BLaER1 treated with 17β-estradiol and CSF1 and Interleukin-3, amounts not matched to agents 10 nM and 100 nM (cell line): ENCODE data around the gene CPA3.

ENCODE experiments used
- H3K27ac ChIP-seq, 11 experiments: shearing (Covaris generic); formaldehyde crosslinking; 2 replicates each; pipeline ENCODE4 v1.8.1; 2022
- H3K27me3 ChIP-seq, 11 experiments: shearing (Covaris generic); formaldehyde crosslinking; 2 replicates each; pipeline ENCODE4 v1.8.1; 2022
- H3K36me3 ChIP-seq, 11 experiments: shearing (Covaris generic); formaldehyde crosslinking; 2 replicates each; pipeline ENCODE4 v1.8.1; 2022
- H3K4me1 ChIP-seq, 10 experiments: shearing (Covaris generic); formaldehyde crosslinking; 2 replicates each; pipeline ENCODE4 v1.8.1; 2022
- H3K4me2 ChIP-seq, 11 experiments: shearing (Covaris generic); formaldehyde crosslinking; 2 replicates each; pipeline ENCODE4 v1.8.1; 2022
- H3K4me3 ChIP-seq, 10 experiments: shearing (Covaris generic); formaldehyde crosslinking; 2 replicates each; pipeline ENCODE4 v1.8.1; 2022
- H3K9ac ChIP-seq, 11 experiments: shearing (Covaris generic); formaldehyde crosslinking; 2 replicates each; pipeline ENCODE4 v1.8.1; 2022
- H3K9me3 ChIP-seq, 11 experiments: shearing (Covaris generic); formaldehyde crosslinking; replicated peaks in 1 of 11; 2 replicates each; pipeline ENCODE4 v1.8.1; 2022
- H4K20me1 ChIP-seq, 11 experiments: shearing (Covaris generic); formaldehyde crosslinking; 2 replicates each; pipeline ENCODE4 v1.8.1; 2022
- Cebpa-rat ChIP-seq, 11 experiments: shearing (Covaris generic); IDR thresholded peaks; 2 replicates each; pipeline ENCODE4 v1.8.1; 2022

The CPA3 gene, protein sequence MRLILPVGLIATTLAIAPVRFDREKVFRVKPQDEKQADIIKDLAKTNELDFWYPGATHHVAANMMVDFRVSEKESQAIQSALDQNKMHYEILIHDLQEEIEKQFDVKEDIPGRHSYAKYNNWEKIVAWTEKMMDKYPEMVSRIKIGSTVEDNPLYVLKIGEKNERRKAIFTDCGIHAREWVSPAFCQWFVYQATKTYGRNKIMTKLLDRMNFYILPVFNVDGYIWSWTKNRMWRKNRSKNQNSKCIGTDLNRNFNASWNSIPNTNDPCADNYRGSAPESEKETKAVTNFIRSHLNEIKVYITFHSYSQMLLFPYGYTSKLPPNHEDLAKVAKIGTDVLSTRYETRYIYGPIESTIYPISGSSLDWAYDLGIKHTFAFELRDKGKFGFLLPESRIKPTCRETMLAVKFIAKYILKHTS

DNA sequence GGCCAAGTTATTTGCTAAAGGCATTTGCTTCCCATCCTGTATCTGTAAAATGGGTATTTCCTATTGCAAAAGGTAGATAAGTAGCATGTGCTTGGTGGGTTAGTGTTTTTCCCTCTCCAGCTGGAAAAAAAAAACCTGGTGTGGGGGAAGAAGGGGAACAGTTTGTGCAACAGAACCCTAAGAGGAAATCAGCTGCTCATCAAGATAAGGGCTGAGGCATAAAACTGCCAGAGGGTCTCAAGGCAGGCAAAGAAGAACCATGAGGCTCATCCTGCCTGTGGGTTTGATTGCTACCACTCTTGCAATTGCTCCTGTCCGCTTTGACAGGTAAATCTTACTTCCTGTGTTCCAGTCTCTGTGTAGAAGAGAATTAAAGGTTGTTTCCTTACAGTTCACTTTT, at the start of gene CPA3:
CPA3 (plus strand) TSS at position 248 of the 400 bp plus-strand sequence; CDS start at position 260, 12 bp downstream.
- H3K27ac ChIP-seq = no peak within 1 kb of the TSS
- no peak within 1 kb of the TSS for H3K4me3 ChIP-seq
- H3K9ac ChIP-seq = no peak within 1 kb of the TSS
- no peaks in the 10 kb centered on the region for H4K20me1 ChIP-seq
- H3K4me2 ChIP-seq = no peak within 1 kb of the TSS
- H3K4me1 ChIP-seq = no peaks in the 10 kb centered on the region
- no peak for TF ChIP-seq Cebpa-rat (IDR thresholded peaks at IDR 0.05)
- no peaks in the 10 kb centered on the region for H3K27me3 ChIP-seq
- H3K9me3 ChIP-seq = no peaks in the 10 kb centered on the region
- no peaks in the 10 kb centered on the region for H3K36me3 ChIP-seq

DNA sequence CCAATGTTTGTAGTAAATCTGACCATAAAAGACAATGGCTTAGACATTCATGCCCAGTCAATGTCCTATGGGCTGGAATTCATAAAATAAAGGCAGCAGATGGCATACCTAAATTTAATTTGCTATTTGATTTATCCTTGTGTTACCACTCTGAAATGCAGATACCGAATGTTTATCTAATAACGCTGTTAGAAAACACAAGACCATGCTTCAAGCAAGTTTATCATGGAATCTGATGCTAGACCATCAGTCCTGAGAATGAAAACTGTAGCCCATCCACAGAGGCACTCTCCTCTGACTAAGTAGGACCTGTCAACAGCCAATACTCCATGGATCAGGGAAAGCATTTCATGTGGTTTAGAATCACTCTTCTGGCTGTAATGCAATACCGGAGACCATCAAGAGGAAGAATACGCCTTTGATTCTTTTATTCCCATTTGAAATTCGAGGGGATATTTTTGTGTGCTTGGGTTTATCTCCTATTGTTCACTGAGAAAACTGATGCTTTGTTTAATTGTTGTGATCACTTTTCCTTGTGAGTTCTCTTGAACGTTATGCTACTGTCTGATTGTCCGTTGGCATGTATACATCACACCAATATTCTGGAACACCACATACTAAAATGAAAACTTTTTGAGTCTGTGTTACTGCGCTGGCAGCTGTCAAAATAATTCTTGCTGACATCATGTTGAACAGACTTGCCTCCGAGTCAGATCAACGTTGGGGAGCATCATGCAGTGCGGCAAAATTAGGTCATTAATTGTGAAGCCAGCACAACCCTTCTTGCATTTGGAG, 49.6 kb upstream of the CPA3 start:
- H3K4me2 ChIP-seq = no peak overlapping the region
- H3K27ac ChIP-seq = no peak overlapping the region
- no peaks in the 10 kb centered on the region for H3K36me3 ChIP-seq
- H4K20me1 ChIP-seq = no peaks in the 10 kb centered on the region
- H3K9me3 ChIP-seq = peaks cover 0 to 8% (median 5%) of the 10 kb centered on the region in 11 experiments; a peak in 8 of 22 replicates
- no peak for TF ChIP-seq Cebpa-rat (IDR thresholded peaks at IDR 0.05)
- H3K4me1 ChIP-seq = no peaks in the 10 kb centered on the region
- H3K9ac ChIP-seq = no peak overlapping the region
- no peak overlapping the region for H3K4me3 ChIP-seq
- no peaks in the 10 kb centered on the region for H3K27me3 ChIP-seq

- Histone ChIP-seq H3K27ac (no peak overlapping the region), H3K4me3 (no peak overlapping the region), H4K20me1 (no peaks in the 10 kb centered on the region), H3K9me3 (peaks cover 0 to 5% (median 4%) of the 10 kb centered on the region in 11 experiments; a peak in 8 of 22 replicates), H3K27me3 (no peaks in the 10 kb centered on the region), H3K4me1 (no peaks in the 10 kb centered on the region), H3K36me3 (no peaks in the 10 kb centered on the region), H3K9ac (no peak overlapping the region), H3K4me2 (no peak overlapping the region)
- no peak for TF ChIP-seq Cebpa-rat (IDR thresholded peaks at IDR 0.05)
These were observed 48.7 kb upstream of the CPA3 start for GRCh38 chr3:148816427-148816826.

DNA sequence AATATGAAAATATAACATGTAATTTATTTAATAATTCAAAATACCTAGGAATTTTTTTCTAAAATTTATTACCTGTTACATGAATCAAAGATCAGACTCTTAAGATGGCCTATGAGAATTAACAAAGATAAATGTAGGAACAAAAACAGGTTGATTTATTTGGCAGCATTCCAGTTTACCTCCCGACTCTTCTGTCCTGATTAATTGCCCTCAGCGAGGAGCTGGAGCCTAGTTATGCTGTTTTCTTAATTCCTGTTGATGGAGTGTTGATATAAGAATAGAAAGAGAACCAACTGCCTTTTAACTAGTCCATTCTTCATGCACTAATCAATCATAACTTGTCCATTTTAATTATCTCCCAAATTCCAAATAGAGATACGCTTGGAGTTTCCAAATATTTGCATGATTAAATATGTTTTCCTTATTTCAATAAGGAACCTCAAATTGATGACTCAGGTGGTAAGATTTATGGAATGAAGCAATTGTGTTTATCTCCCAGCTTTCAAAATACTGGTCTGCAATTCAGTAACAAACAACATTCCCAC, 48.0 kb upstream of the CPA3 start:
- no peaks in the 10 kb centered on the region for H3K36me3 ChIP-seq
- H3K27ac ChIP-seq = no peak overlapping the region
- no peaks in the 10 kb centered on the region for H4K20me1 ChIP-seq
- H3K9ac ChIP-seq = no peak overlapping the region
- no peaks in the 10 kb centered on the region for H3K9me3 ChIP-seq
- H3K4me1 ChIP-seq = no peaks in the 10 kb centered on the region
- no peaks in the 10 kb centered on the region for H3K27me3 ChIP-seq
- no peak overlapping the region for H3K4me3 ChIP-seq
- TF ChIP-seq Cebpa-rat (IDR thresholded peaks at IDR 0.05) = no peak
- H3K4me2 ChIP-seq = no peak overlapping the region

DNA sequence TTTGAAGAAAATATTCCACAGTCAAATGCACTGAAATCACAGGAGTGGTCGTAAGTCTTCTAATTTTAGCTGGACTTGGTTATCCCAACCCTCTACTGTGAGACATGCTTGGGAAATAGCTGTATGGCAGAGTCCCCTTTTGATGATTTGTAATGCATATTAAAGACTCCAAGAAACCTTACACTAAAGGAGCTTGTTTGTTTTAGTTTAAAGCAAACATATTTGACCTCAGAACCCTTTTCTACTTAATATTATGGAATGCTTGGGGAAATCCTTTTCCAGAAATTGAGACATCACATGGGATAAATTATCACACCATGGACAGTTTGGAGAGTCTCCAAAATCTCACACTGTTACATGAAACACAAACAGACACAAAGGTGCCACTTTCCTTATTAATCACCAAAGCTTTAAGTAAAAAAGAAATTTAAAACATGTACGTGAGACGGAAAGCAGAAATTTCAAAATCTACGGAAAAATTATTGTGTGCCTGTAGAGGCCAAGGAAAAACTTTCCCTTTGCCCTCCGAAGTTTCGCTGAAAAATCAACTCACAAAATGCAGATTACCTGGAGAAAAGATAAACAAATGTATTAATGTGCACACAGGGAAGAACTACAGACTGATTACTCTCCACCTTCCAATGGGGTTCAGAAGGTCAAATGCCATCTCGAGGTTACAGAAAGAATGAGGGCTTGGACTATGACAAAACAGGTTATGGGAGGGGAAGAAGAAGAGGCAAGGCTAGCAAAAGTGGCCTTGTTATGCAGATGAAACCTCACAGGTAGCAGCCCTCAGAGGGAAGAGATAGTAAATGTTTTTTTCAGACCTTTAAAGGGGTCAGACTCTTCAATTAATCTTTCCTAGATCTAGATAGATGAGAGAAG, 44.5 kb upstream of the CPA3 start:
- Histone ChIP-seq H3K4me2 (no peak overlapping the region), H3K4me3 (no peak overlapping the region), H3K4me1 (no peaks in the 10 kb centered on the region), H3K27me3 (no peaks in the 10 kb centered on the region), H4K20me1 (no peaks in the 10 kb centered on the region), H3K27ac (no peak overlapping the region), H3K36me3 (no peaks in the 10 kb centered on the region), H3K9me3 (no peaks in the 10 kb centered on the region), H3K9ac (no peak overlapping the region)
- TF ChIP-seq Cebpa-rat (IDR thresholded peaks at IDR 0.05) = no peak

GRCh38 chr3:148823026-148823425, 42.1 kb upstream of the CPA3 start:
- Histone ChIP-seq H3K4me3 (no peak overlapping the region), H3K27me3 (no peaks in the 10 kb centered on the region), H3K9ac (no peak overlapping the region), H4K20me1 (no peaks in the 10 kb centered on the region), H3K4me2 (no peak overlapping the region), H3K4me1 (no peaks in the 10 kb centered on the region), H3K36me3 (no peaks in the 10 kb centered on the region), H3K9me3 (no peaks in the 10 kb centered on the region), H3K27ac (no peak overlapping the region)
- no peak for TF ChIP-seq Cebpa-rat (IDR thresholded peaks at IDR 0.05)

GRCh38 chr3:148825476-148825875, 39.6 kb upstream of the CPA3 start:
- H3K27ac ChIP-seq = no peak overlapping the region
- H3K9ac ChIP-seq = no peak overlapping the region
- H3K27me3 ChIP-seq = no peaks in the 10 kb centered on the region
- TF ChIP-seq Cebpa-rat (IDR thresholded peaks at IDR 0.05) = no peak
- no peaks in the 10 kb centered on the region for H4K20me1 ChIP-seq
- no peaks in the 10 kb centered on the region for H3K4me1 ChIP-seq
- no peaks in the 10 kb centered on the region for H3K9me3 ChIP-seq
- H3K4me2 ChIP-seq = no peak overlapping the region
- H3K36me3 ChIP-seq = no peaks in the 10 kb centered on the region
- H3K4me3 ChIP-seq = no peak overlapping the region

- Histone ChIP-seq H3K36me3 (no peaks in the 10 kb centered on the region), H3K27me3 (no peaks in the 10 kb centered on the region), H3K9ac (no peak within 1 kb of the TSS), H3K4me2 (no peak within 1 kb of the TSS), H3K9me3 (no peaks in the 10 kb centered on the region), H3K27ac (no peak within 1 kb of the TSS), H3K4me3 (no peak within 1 kb of the TSS), H4K20me1 (no peaks in the 10 kb centered on the region), H3K4me1 (no peaks in the 10 kb centered on the region)
- TF ChIP-seq Cebpa-rat (IDR thresholded peaks at IDR 0.05) = no peak
These were observed 37.5 kb upstream of the CPA3 start, which contains the start of gene CPB1 for GRCh38 chr3:148827585-148827984. Gene CPB1, plus strand, starts transcription at chr3:148827811. Its CDS starts 13 bp downstream, at chr3:148827824.
